ENCODE results near the gene RAB31.
A peak's percentile ranks its signal among the peaks of the same experiment; 100 is the strongest.
"Not testable (repeated sequence)": the region's sequence is repeated elsewhere in the genome, so short reads cannot be mapped to it uniquely, and the experiment has no call there.

Gene RAB31

DNA sequence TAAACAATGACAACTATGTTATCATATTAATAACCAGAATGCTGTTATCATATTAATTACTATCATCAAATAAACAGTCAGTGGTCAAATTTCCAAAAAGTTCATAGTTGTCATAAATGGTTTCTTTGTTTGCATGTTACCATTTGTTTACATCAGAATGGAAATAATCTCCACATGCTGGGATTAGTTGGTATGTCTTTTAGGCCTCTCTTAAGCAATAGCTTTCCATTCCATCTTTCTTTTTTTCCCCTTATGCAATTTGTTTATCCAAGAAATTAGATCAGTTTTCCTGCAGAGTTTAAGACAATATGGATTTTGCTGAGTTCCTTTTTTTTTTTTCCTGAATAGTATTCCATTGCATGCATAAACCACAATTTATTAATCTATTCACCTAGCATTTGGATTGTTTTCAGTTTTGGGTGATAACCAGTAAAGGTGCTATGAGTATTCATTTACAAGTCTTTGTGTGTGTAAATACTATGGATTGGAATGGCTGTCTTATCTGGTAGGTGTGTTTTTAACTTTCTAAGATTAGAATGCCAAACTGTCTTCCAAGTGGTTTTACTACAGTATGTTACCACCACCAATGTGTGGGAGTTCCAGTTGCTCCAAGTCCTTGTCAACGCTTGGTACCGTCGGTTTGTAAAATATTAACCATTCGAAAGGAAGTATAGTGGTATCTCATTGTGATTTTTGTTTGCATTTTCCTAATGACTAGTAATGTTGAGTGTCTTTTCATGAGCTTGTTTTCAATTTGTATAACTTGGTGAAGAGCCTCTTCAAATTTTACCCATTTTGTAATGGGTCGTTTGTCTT is 144.4 kb downstream of the RAB31 start:
- Histone ChIP-seq H3K4me1 (peaks cover 12 to 76% (median 25%) of the 10 kb centered on the region in 10 experiments), H3K27me3 (peaks cover 0 to 40% (median 32%) of the 10 kb centered on the region in 11 experiments; a peak in 18 of 22 replicates), H3K9ac (no peak overlapping the region), H3K36me3 (peaks cover 0 to 43% (median 0%) of the 10 kb centered on the region in 11 experiments; a peak in 7 of 22 replicates), H3K27ac (no peak overlapping the region), H4K20me1 (peaks cover 0 to 6% (median 0%) of the 10 kb centered on the region in 11 experiments; a peak in 3 of 22 replicates), H3K4me3 (no peak overlapping the region), H3K4me2 (peak overlapping the region in 2 of 11 experiments; percentile 1 to 12; a peak in 2 of 22 replicates), H3K9me3 (replicated peaks in 1 of 11) (peaks cover 0 to 11% (median 6%) of the 10 kb centered on the region in 11 experiments; a peak in 13 of 22 replicates)
- TF ChIP-seq Cebpa-rat (IDR thresholded peaks at IDR 0.05): no peak

DNA sequence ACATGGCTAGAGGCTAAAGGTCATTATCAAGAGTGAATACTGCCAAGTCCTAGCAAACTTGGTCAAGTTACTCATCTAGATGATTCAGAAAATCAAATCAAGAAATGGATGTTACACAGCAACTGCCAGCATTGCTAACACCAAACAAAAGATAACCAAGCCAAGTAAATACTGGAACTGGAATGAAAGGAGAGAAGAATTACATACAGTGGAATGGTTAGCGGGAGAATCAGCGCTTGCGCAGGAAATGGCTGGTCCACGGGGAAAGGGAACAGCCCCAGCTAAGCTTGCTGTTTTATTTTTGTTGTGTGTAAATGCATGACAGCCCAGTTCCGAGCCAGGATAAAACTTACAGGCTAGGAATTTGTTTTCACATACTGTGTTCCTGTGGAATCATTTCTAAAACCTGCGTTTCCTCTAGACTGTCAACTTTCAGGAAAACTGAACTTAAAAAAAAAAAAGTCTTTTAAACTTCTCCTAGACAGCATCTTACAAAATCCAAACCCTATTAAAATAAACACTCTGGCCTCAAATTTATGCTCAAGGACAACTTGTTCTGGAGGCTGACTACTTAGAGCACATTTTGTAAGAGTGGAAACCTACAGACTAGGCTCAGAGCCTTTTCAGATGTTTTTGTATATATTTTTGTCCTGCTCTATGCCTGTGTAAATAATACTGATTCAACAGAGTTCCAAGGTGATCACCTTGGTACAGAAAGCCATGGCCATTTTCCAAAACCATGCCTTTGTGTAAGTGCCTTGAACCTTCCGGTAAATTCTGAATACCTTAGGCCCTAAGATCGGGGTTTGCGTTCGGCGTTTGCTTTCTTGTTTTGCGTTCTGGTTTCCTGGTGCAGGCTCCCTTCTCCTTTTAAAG is 146.9 kb downstream of the RAB31 start:
- H3K4me2 ChIP-seq: peak overlapping the region in 3 of 11 experiments; percentile 23 to 51 (median 37); a peak in 4 of 22 replicates
- peaks cover 0 to 11% (median 6%) of the 10 kb centered on the region in 11 experiments; a peak in 13 of 22 replicates for H3K9me3 ChIP-seq (replicated peaks in 1 of 11)
- no peak overlapping the region for H3K4me3 ChIP-seq
- no peak for TF ChIP-seq Cebpa-rat (IDR thresholded peaks at IDR 0.05)
- peaks cover 0 to 57% (median 0%) of the 10 kb centered on the region in 11 experiments; a peak in 7 of 22 replicates for H3K36me3 ChIP-seq
- H3K27me3 ChIP-seq: peaks cover 0 to 15% (median 13%) of the 10 kb centered on the region in 11 experiments; a peak in 9 of 22 replicates
- H3K27ac ChIP-seq: no peak overlapping the region
- H4K20me1 ChIP-seq: peaks cover 0 to 5% (median 0%) of the 10 kb centered on the region in 11 experiments; a peak in 2 of 22 replicates
- H3K9ac ChIP-seq: no peak overlapping the region
- peaks cover 2 to 50% (median 12%) of the 10 kb centered on the region in 10 experiments; a peak in 19 of 20 replicates for H3K4me1 ChIP-seq

DNA sequence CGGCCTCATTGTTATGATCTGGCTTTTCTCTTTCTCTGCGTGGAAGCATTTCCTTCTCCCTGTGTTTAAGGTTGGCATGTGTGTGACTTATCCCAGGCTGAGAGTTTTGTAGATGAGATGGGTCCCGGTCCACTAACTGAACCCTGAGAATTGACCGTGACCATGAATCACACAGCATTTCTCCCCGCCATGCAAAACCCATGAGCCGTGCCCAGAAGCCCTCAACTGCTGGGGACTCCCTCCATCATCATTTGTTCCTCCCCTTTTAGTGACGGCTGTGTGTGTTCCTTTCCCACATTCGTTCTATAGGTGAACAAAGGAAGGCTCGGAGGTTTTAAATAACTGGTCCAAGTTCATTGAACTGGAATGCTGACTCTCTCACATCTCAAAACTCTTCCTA is 147.6 kb downstream of the RAB31 start:
- H3K27ac ChIP-seq: no peak overlapping the region
- no peak for TF ChIP-seq Cebpa-rat (IDR thresholded peaks at IDR 0.05)
- no peaks in the 10 kb centered on the region for H4K20me1 ChIP-seq
- H3K4me2 ChIP-seq: peak overlapping the region in 4 of 11 experiments; percentile 18 to 51 (median 30); a peak in 5 of 22 replicates
- peaks cover 0 to 44% (median 7%) of the 10 kb centered on the region in 10 experiments; a peak in 11 of 20 replicates for H3K4me1 ChIP-seq
- H3K9me3 ChIP-seq (replicated peaks in 1 of 11): peaks cover 0 to 11% (median 6%) of the 10 kb centered on the region in 11 experiments; a peak in 13 of 22 replicates
- peaks cover 0 to 63% (median 0%) of the 10 kb centered on the region in 11 experiments; a peak in 7 of 22 replicates for H3K36me3 ChIP-seq
- H3K27me3 ChIP-seq: peaks cover 0 to 8% (median 7%) of the 10 kb centered on the region in 11 experiments; a peak in 9 of 22 replicates
- H3K9ac ChIP-seq: no peak overlapping the region
- no peak overlapping the region for H3K4me3 ChIP-seq

DNA sequence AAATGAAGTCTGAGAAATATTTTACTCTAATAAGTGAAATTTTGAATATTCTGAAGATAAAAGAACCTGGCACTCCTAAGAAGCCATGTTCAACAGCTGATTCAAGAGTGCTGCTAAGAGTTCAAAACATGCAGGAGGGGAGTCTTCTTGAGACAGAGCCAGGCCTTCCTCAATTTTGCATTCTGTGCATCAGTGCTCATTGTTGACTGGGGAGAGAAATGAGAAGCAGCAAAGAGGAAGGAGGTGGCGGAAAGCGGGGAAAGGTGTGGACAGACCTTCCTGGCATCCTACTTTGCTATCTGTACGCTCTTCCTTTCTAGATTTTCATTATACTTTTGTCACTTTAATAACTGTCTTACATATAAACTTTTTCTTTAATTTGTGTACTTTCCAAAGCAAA is 148.0 kb downstream of the RAB31 start:
- Histone ChIP-seq H3K4me3 (no peak overlapping the region), H4K20me1 (no peaks in the 10 kb centered on the region), H3K36me3 (peaks cover 0 to 67% (median 0%) of the 10 kb centered on the region in 11 experiments; a peak in 7 of 22 replicates), H3K9me3 (replicated peaks in 1 of 11) (peaks cover 0 to 11% (median 6%) of the 10 kb centered on the region in 11 experiments; a peak in 13 of 22 replicates), H3K27me3 (peaks cover 0 to 4% (median 3%) of the 10 kb centered on the region in 11 experiments; a peak in 5 of 22 replicates), H3K4me1 (peaks cover 0 to 40% (median 4%) of the 10 kb centered on the region in 10 experiments; a peak in 11 of 20 replicates), H3K4me2 (peak overlapping the region in 4 of 11 experiments; percentile 18 to 51 (median 30); a peak in 5 of 22 replicates), H3K9ac (no peak overlapping the region), H3K27ac (no peak overlapping the region)
- TF ChIP-seq Cebpa-rat (IDR thresholded peaks at IDR 0.05): no peak

DNA sequence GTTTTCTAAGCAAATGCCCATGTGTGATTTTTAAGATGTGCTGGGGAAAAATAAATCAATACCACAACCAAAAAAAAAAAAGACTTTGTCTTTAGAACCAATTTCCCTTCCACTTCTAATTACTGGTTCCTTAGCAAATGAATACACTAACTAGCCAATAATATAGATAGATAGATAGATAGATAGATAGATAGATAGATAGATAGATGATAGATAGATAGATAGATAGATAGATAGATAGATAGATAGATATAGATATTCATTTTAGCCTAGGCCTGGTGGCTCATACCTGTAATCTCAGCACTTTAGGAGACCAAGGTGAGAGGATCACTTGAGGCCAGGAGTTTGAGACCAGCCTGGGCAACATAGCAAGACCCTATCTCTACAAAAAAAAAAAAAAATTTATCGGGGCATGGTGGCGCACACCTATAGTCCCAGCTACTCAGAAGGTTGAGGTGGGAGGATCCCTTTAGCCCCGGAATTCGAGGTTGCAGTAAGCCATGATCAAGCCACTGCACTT is 149.4 kb downstream of the RAB31 start:
- H3K9me3 ChIP-seq (replicated peaks in 1 of 11); H3K9ac ChIP-seq: not testable (repeated sequence)

DNA sequence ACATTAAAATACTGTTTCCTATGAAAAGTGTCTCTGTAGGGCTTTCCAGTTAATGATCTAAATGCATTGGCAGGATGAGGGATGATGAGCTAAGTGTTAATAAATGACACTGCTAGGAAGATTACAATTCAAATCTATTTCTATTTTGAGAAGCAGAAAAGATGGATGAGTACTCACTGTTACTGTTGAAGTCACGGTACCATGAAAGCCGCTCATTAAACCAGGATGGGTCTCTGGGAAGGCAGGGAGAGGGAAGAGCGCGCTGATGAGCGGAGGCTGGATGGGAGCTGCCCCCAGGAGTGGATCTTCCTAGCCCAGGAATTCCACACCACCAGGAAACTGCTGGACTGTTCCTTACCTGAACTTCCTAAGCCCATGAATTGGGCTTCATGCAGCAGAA is 150.5 kb downstream of the RAB31 start:
- no peak for TF ChIP-seq Cebpa-rat (IDR thresholded peaks at IDR 0.05)
- no peak overlapping the region for H3K9ac ChIP-seq
- no peak overlapping the region for H3K27ac ChIP-seq

More for the DNA sequence above, 149.4 kb downstream of the RAB31 start:
- Histone ChIP-seq H3K36me3 (peaks cover 0 to 78% (median 0%) of the 10 kb centered on the region in 11 experiments; a peak in 7 of 22 replicates), H3K4me1 (peaks cover under 1 to 27% (median 3%) of the 10 kb centered on the region in 10 experiments; a peak in 16 of 20 replicates)
- H3K4me2 ChIP-seq, H3K27me3 ChIP-seq, H3K27ac ChIP-seq, H3K4me3 ChIP-seq, H4K20me1 ChIP-seq: not testable (repeated sequence)

DNA sequence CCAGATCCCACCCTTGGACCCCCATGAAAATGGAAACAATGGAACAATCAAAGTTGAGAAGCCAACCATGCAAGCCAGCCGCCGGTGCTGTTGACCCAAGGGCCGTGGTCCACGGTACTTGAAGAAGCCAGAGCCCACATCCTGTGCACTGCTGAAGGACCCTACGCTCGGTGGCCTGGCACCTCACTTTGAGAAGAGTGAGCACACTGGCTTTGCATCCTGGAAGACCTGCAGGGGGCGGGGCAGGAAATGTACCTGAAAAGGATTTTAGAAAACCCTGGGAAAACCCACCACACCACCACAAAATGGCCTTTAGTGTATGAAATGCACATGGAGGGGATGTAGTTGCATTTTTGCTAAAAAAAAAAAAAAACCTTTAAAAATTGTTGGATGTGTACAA is 151.1 kb downstream of the RAB31 start:
- Histone ChIP-seq H3K27me3 (no peaks in the 10 kb centered on the region), H3K27ac (no peak overlapping the region), H3K4me1 (peaks cover 4 to 16% (median 7%) of the 10 kb centered on the region in 10 experiments; a peak in 16 of 20 replicates), H3K9ac (no peak overlapping the region), H4K20me1 (no peaks in the 10 kb centered on the region), H3K9me3 (replicated peaks in 1 of 11) (no peaks in the 10 kb centered on the region), H3K4me2 (no peak overlapping the region), H3K4me3 (no peak overlapping the region), H3K36me3 (peaks cover 0 to 89% (median 0%) of the 10 kb centered on the region in 11 experiments; a peak in 6 of 22 replicates)
- no peak for TF ChIP-seq Cebpa-rat (IDR thresholded peaks at IDR 0.05)

More for the DNA sequence above, 150.5 kb downstream of the RAB31 start:
- Histone ChIP-seq H4K20me1 (no peaks in the 10 kb centered on the region), H3K4me3 (no peak overlapping the region), H3K4me1 (peaks cover 4 to 16% (median 7%) of the 10 kb centered on the region in 10 experiments; a peak in 16 of 20 replicates), H3K9me3 (replicated peaks in 1 of 11) (no peaks in the 10 kb centered on the region), H3K36me3 (peaks cover 0 to 85% (median 0%) of the 10 kb centered on the region in 11 experiments; a peak in 6 of 22 replicates), H3K4me2 (no peak overlapping the region), H3K27me3 (no peaks in the 10 kb centered on the region)

DNA sequence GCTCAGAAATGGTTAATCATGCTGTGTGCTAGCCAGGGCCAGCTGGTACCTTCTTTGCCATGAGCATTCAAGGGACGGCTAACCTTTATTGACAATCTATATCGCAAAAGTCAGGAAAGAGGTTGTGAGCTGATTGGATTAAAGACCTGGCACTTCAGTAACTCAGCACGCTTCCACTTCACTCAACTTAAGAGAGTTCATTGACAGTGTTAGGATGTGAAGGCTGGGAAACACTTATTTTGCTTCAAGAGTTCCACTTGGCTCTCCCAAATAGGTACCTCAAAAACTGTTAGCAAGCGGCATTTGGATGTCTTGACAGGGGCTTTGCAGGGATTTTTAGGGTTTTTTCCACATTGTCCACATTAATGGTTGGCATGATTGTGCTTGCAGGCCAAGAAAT is 152.6 kb downstream of the RAB31 start:
- Histone ChIP-seq H3K4me3 (no peak overlapping the region), H3K27ac (no peak overlapping the region), H3K9ac (no peak overlapping the region), H3K36me3 (peaks cover 0 to 81% (median 0%) of the 10 kb centered on the region in 11 experiments; a peak in 6 of 22 replicates), H3K27me3 (no peaks in the 10 kb centered on the region), H3K4me2 (no peak overlapping the region), H4K20me1 (no peaks in the 10 kb centered on the region), H3K4me1 (peaks cover 4 to 10% (median 6%) of the 10 kb centered on the region in 10 experiments; a peak in 16 of 20 replicates), H3K9me3 (replicated peaks in 1 of 11) (peaks cover 9 to 13% (median 11%) of the 10 kb centered on the region in 11 experiments)
- TF ChIP-seq Cebpa-rat (IDR thresholded peaks at IDR 0.05): no peak
